Spleen (tissue), 11 donors: ENCODE data around the gene HBZ. TPM values are rescaled to one million over a fixed set of nuclear protein-coding genes. Genes with fewer than 3 reads are reported as not detected.
A peak's percentile ranks its signal among the peaks of the same experiment; 100 is the strongest.

Experiments
- DNase-seq: peaks from one replicate; pipeline ENCODE4 v3.0.0-alpha.2; 2020
- H3K27ac ChIP-seq, 8 donors: fragments of 200-600 bp; sonication (generic) in 7 of 8; 1 replicate in 4 of 8; 2 replicates in 4 of 8; pipeline versions ENCODE4 v1.5.0 to v1.8.0; 2016 to 2021; ENCODE audit warnings: inconsistent platforms in 4 of 8, mild to moderate bottlenecking in 4 of 8, moderate library complexity in 1 of 8
- H3K27me3 ChIP-seq, 7 donors: fragments of 200-600 bp; sonication (generic) in 6 of 7; replicated peaks in 1 of 7; 1 replicate in 4 of 7; 2 replicates in 3 of 7; pipeline versions ENCODE4 v1.5.0 to v1.8.0; 2016 to 2021; ENCODE audit warnings: inconsistent platforms in 3 of 7, mild to moderate bottlenecking in 1 of 7
- H3K36me3 ChIP-seq, 6 donors: fragments of 200-600 bp; sonication (generic) in 5 of 6; 1 replicate in 4 of 6; 2 replicates in 2 of 6; pipeline versions ENCODE4 v1.5.0 to v1.8.0; 2016 to 2021; ENCODE audit warnings: inconsistent platforms in 2 of 6
- H3K4me1 ChIP-seq, 6 donors: fragments of 200-600 bp; sonication (generic) in 5 of 6; 1 replicate in 3 of 6; 2 replicates in 3 of 6; pipeline versions ENCODE4 v1.5.0 to v1.8.0; 2016 to 2021; ENCODE audit warnings: inconsistent platforms in 3 of 6
- H3K4me3 ChIP-seq, 8 donors: fragments of 200-600 bp; sonication (generic) in 7 of 8; 1 replicate in 4 of 8; 2 replicates in 4 of 8; pipeline versions ENCODE4 v1.5.0 to v1.8.0; 2016 to 2021; ENCODE audit warnings: inconsistent platforms in 4 of 8, mild to moderate bottlenecking in 4 of 8, moderate library complexity in 2 of 8
- H3K9me3 ChIP-seq, 8 donors: fragments of 200-600 bp; sonication (generic) in 7 of 8; 1 replicate in 4 of 8; 2 replicates in 4 of 8; pipeline versions ENCODE4 v1.5.0 to v1.8.0; 2016 to 2021; ENCODE audit warnings: inconsistent platforms in 4 of 8
- POLR2A ChIP-seq, 3 donors: fragments of 450-650 bp; IDR thresholded peaks; one replicate each; pipeline ENCODE4 v1.5.1; 2017; ENCODE audit warnings: antibody characterized with exemption in 3 of 3, mild to moderate bottlenecking in 1 of 3
- POLR2AphosphoS5 ChIP-seq, 3 donors: sonication (generic); formaldehyde crosslinking; IDR thresholded peaks; one replicate each; pipeline ENCODE4 v1.5.1; 2017; ENCODE audit warnings: antibody characterized with exemption in 3 of 3
- WGBS, 5 donors: extraction: QIAGEN DNeasy Blood & Tissue Kit in 3 of 5; methylation state at CpG; one replicate each; pipeline versions ENCODE4 v1.1.5 to v1.1.7; 2013 to 2018; 5-methylcytosine and 5-hydroxymethylcytosine counted together
- intact Hi-C: fragments of 100-400 bp; cut with DNase I; formaldehyde crosslinking; loops from one replicate; pipeline ENCODE4 v1.15.0; 2023; ENCODE audit warnings: low total_unique reads
- polyA plus RNA-seq, 3 donors: library from polyadenylated mRNA; stranded (reverse); fragments of 200-250 nt; gene quantifications; one replicate each; pipeline ENCODE4 v1.2.1, GENCODE V29; 2013
- total RNA-seq, 7 donors: library from RNA; depleted of rRNA in 3 of 7; stranded (reverse); fragments of >200 nt in 3 of 7; fragmentation: NEBNext Ultra II Directional in 4 of 7; extraction: Animal tissue kit (Norgen Biotek cat#: 25700) in 4 of 7; gene quantifications; one replicate each; pipeline versions ENCODE4 v1.1.0 to v1.2.1, GENCODE V29; 2016 to 2021
- TF ChIP-seq, protein P1 (sequence below), 11 experiments: fragments of 200-600 bp in 7 of 11; fragments of 450-650 bp in 4 of 11; sonication (generic) in 4 of 11; IDR thresholded peaks in 8 of 11; conservative IDR thresholded peaks in 3 of 11; 1 replicate in 7 of 11; 2 replicates in 4 of 11; pipeline versions ENCODE4 v1.4.0 to v1.8.0; 2016 to 2021; ENCODE audit warnings: antibody characterized with exemption in 11 of 11, inconsistent platforms in 4 of 11, mild to moderate bottlenecking in 1 of 11
- donor health status: healthy with polysubstance abuse.
- donor health status: DM: no; HTN: no; CAD: no; lungs with moderate emphysema.
- donor health status: DM: no; HTN: no; CAD: no.
- donor health status: Bipolar disorder and iron deficiency.
- donor health status: healthy.
- donor health status: DM: no; HTN: no; CAD: no.
- donor health status: DM: yes; HTN: yes; CAD: no.

Gene HBZ
- total and polyA plus RNA-seq, 10 donors = 0.16 to 1.2 TPM; not detected in 8

DNA sequence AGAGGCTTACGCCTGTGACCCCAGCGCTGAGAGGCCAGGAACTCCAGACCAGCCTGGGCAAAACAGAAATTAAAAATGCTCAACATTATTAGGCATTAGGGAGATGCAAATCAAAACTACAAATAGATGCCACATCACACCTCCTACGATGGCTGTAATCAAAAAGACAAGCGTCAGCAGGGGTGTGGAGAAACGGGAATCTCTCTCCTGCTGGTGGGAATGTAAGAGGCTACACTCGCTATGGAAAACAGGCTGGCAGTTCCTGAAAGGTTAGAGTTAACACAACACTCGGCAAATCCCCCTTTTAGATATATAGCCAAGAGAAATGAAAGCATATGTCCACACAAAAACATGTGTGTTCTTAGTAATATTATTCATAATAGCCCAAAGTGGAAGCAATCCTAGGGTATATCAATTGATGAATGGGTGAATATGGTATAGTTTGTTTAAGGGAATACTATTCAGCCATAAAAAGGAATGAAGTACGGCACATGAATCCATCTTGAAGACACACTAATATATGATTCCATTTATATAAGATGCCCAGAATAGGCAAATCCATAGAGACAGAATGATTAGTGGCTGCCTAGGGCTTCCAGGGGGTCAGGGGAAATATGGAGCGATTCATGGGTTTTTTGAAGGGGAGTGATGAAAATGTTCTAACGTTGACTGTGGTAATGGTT lies 12.1 kb upstream of the HBZ start:
- Histone ChIP-seq H3K4me1 (peaks cover 4 to 35% (median 21%) of the 10 kb centered on the region in 6 donors), H3K27ac (no peak overlapping the region), H3K36me3 (no peaks in the 10 kb centered on the region), H3K4me3 (no peak overlapping the region), H3K9me3 (no peaks in the 10 kb centered on the region), H3K27me3 (peaks cover 0 to 14% (median 0%) of the 10 kb centered on the region in 7 donors)
- 75 to 81% (median 79%) methylated on average over 10 of the region's 10 CpGs for WGBS, 5 donors
- intact Hi-C loops = no loop called here
- no peak for TF ChIP-seq POLR2A (IDR thresholded peaks at IDR 0.05)
- TF ChIP-seq, protein P1, sequence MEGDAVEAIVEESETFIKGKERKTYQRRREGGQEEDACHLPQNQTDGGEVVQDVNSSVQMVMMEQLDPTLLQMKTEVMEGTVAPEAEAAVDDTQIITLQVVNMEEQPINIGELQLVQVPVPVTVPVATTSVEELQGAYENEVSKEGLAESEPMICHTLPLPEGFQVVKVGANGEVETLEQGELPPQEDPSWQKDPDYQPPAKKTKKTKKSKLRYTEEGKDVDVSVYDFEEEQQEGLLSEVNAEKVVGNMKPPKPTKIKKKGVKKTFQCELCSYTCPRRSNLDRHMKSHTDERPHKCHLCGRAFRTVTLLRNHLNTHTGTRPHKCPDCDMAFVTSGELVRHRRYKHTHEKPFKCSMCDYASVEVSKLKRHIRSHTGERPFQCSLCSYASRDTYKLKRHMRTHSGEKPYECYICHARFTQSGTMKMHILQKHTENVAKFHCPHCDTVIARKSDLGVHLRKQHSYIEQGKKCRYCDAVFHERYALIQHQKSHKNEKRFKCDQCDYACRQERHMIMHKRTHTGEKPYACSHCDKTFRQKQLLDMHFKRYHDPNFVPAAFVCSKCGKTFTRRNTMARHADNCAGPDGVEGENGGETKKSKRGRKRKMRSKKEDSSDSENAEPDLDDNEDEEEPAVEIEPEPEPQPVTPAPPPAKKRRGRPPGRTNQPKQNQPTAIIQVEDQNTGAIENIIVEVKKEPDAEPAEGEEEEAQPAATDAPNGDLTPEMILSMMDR (IDR thresholded peaks at IDR 0.05 in 8 of 11, conservative IDR thresholded peaks at IDR 0.05 in 3 of 11) = no peak
- TF ChIP-seq POLR2AphosphoS5 (IDR thresholded peaks at IDR 0.05) = no peak
- peak; percentile 21 for DNase-seq

DNA sequence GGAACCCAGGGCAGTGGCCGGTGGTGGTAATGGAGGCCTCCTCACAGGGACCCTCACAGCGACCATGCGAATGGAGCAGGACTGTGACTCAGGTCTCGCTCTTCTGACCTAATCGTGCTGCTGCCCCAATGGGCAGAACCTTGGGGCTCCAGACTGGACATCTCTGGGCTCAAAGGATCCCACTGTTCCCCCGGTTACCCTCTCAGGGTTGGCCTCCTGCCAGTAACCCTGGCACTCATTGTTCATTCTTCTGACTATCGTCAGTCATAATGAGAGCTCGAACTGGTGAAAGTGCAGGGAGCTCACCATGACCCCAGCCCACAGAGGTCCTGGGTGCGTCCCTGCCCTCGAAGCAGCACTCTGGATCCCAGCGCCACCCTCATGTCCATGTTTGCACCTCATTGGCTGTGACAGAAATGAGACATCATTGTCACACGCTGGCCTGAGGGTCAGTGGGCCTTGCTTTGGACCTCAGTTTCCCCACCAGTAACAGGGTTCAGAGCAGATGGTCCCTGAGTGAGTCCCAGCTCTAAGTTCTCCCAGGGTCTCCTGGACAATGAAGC lies 10.0 kb upstream of the HBZ start:
- H3K4me1 ChIP-seq = peaks cover 2 to 13% (median 5%) of the 10 kb centered on the region in 6 donors
- H3K9me3 ChIP-seq = no peaks in the 10 kb centered on the region
- intact Hi-C loops = no loop called here
- no peaks in the 10 kb centered on the region for H3K36me3 ChIP-seq
- peak; percentile 35 for DNase-seq
- no peak overlapping the region for H3K27ac ChIP-seq
- TF ChIP-seq POLR2A (IDR thresholded peaks at IDR 0.05) (no peak), POLR2AphosphoS5 (IDR thresholded peaks at IDR 0.05) (no peak)
- TF ChIP-seq, protein P1 (IDR thresholded peaks at IDR 0.05 in 8 of 11, conservative IDR thresholded peaks at IDR 0.05 in 3 of 11) = no peak
- H3K4me3 ChIP-seq = no peak overlapping the region
- 76 to 87% (median 81%) methylated on average over 12 of the region's 12 CpGs for WGBS, 5 donors
- H3K27me3 ChIP-seq = peaks cover 0 to 14% (median 0%) of the 10 kb centered on the region in 7 donors

DNA sequence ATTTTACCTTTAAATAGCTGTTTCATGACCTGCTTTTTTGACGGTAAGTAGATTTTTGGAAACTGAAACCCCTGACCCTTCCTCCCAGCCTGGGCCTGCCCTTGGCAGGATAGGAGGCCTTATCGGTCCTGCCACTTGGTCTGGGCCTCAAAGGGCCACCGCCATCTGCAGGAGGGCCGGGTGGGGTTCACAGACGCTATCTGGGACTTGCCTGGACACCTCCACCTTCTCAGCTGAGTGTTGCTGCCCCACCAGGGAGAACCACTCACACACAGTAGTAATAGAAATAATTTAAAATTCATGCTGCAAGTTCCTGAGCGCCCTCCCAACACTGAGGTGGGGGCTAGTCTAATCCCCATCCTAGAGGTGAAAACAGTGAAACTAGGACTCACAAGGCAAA lies 9.4 kb upstream of the HBZ start:
- Histone ChIP-seq H3K4me3 (no peak overlapping the region), H3K36me3 (no peaks in the 10 kb centered on the region), H3K9me3 (no peaks in the 10 kb centered on the region), H3K27ac (no peak overlapping the region), H3K4me1 (peaks cover 0 to 7% (median 0%) of the 10 kb centered on the region in 6 donors), H3K27me3 (peaks cover 0 to 14% (median 0%) of the 10 kb centered on the region in 7 donors)
- peak; percentile 32 for DNase-seq
- intact Hi-C loops = no loop called here
- TF ChIP-seq, protein P1 (IDR thresholded peaks at IDR 0.05 in 8 of 11, conservative IDR thresholded peaks at IDR 0.05 in 3 of 11) = no peak
- no peak for TF ChIP-seq POLR2A (IDR thresholded peaks at IDR 0.05)
- TF ChIP-seq POLR2AphosphoS5 (IDR thresholded peaks at IDR 0.05) = no peak
- WGBS, 5 donors = 76 to 88% (median 86%) methylated on average over 6 of the region's 6 CpGs

DNA sequence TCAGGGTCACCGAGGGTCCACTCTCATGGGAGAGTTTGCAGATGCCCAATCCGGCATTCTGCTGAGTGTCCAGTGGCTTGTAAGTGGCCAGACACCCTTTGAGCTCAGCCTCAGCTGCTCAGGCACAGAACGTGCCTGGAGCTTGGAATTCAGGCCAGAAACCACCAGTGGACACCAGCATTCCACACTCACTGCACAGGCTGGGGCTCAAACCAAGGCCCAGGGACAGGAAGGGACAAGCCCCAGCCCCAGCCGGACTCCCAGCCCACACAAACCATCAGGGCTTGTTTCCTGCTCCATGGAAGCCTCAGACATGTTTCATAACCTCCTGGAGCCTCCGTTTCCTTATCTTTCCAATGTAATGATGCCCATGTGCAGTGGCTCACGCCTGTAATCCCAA lies 9.0 kb upstream of the HBZ start:
- Histone ChIP-seq H3K9me3 (no peaks in the 10 kb centered on the region), H3K4me3 (no peak overlapping the region), H3K27me3 (peaks cover 0 to 14% (median 0%) of the 10 kb centered on the region in 7 donors), H3K36me3 (no peaks in the 10 kb centered on the region), H3K27ac (no peak overlapping the region), H3K4me1 (peaks cover 0 to 7% (median 0%) of the 10 kb centered on the region in 6 donors)
- TF ChIP-seq, protein P1 (IDR thresholded peaks at IDR 0.05 in 8 of 11, conservative IDR thresholded peaks at IDR 0.05 in 3 of 11) = no peak
- TF ChIP-seq POLR2A (IDR thresholded peaks at IDR 0.05) (no peak), POLR2AphosphoS5 (IDR thresholded peaks at IDR 0.05) (no peak)
- WGBS, 5 donors = 61 to 81% (median 73%) methylated on average over 5 to 6 of the region's 6 CpGs
- intact Hi-C loops = no loop called here
- DNase-seq = peak; percentile 28
